H9 (cell line): ENCODE measurements around the gene MTARC2. TPM values are rescaled to one million over a fixed set of nuclear protein-coding genes. Genes with fewer than 3 reads are reported as not detected.

ENCODE experiments used
- DNase-seq: peaks from one replicate; pipeline ENCODE4 v3.0.0-alpha.2; 2017
- H2AFZ ChIP-seq: one replicate; pipeline ENCODE4 v1.6.1; 2013; ENCODE audit warnings: mild to moderate bottlenecking, low read length, control low read depth, moderate library complexity
- H2AK5ac ChIP-seq: 2 replicates; pipeline ENCODE4 v1.6.1; 2013; ENCODE audit warnings: low read length, control low read depth, mixed read lengths; ENCODE audit not compliant: insufficient read length
- H2BK120ac ChIP-seq: one replicate; pipeline ENCODE4 v1.6.1; 2013; ENCODE audit warnings: low read depth, mild to moderate bottlenecking, low read length, control low read depth, inconsistent platforms; ENCODE audit not compliant: poor library complexity, severe bottlenecking
- H2BK12ac ChIP-seq: 2 replicates; pipeline ENCODE4 v1.6.1; 2013; ENCODE audit warnings: low read length, control low read depth, mixed read lengths, low read depth; ENCODE audit not compliant: insufficient read length
- H2BK15ac ChIP-seq: 2 replicates; pipeline ENCODE4 v1.6.1; 2013; ENCODE audit warnings: low read depth, low read length, control low read depth
- H2BK20ac ChIP-seq: one replicate; pipeline ENCODE4 v1.6.1; 2013; ENCODE audit warnings: low read depth, mild to moderate bottlenecking, low read length, control low read depth, inconsistent platforms; ENCODE audit not compliant: poor library complexity, severe bottlenecking
- H2BK5ac ChIP-seq: 2 replicates; pipeline ENCODE4 v1.6.1; 2013; ENCODE audit warnings: low read length, control low read depth, mixed read lengths; ENCODE audit not compliant: insufficient read length
- H3K14ac ChIP-seq: 2 replicates; pipeline ENCODE4 v1.6.1; 2013; ENCODE audit warnings: low read length, control low read depth; ENCODE audit not compliant: insufficient read depth
- H3K18ac ChIP-seq: 2 replicates; pipeline ENCODE4 v1.6.1; 2013; ENCODE audit warnings: low read depth, mild to moderate bottlenecking, mixed read lengths, low read length, control low read depth; ENCODE audit not compliant: insufficient read length
- H3K23ac ChIP-seq: 2 replicates; pipeline ENCODE4 v1.6.1; 2013; ENCODE audit warnings: low read length, control low read depth, mixed read lengths, low read depth; ENCODE audit not compliant: insufficient read length
- H3K23me2 ChIP-seq: 2 replicates; pipeline ENCODE4 v1.6.1; 2013; ENCODE audit warnings: low read depth, mild to moderate bottlenecking, mixed read lengths, low read length, control low read depth; ENCODE audit not compliant: insufficient read length, poor library complexity, severe bottlenecking
- H3K27ac ChIP-seq: 2 replicates; pipeline ENCODE4 v1.5.1; 2013; ENCODE audit warnings: low read length, control low read depth, mixed read lengths, low read depth; ENCODE audit not compliant: insufficient read length
- H3K27me3 ChIP-seq: 2 replicates; pipeline ENCODE4 v1.6.1; 2013; ENCODE audit warnings: low read length, control low read depth, inconsistent platforms; ENCODE audit not compliant: insufficient read depth
- H3K4ac ChIP-seq: 2 replicates; pipeline ENCODE4 v1.6.1; 2013; ENCODE audit warnings: low read depth, mild to moderate bottlenecking, control low read depth, inconsistent platforms, low read length, moderate library complexity
- H3K4me1 ChIP-seq: 2 replicates; pipeline ENCODE4 v1.6.1; 2013; ENCODE audit warnings: low read length, control low read depth, inconsistent platforms; ENCODE audit not compliant: insufficient read depth
- H3K4me2 ChIP-seq: 2 replicates; pipeline ENCODE4 v1.6.1; 2013; ENCODE audit warnings: low read length, control low read depth, mixed read lengths; ENCODE audit not compliant: insufficient read length, insufficient read depth
- H3K56ac ChIP-seq: 2 replicates; pipeline ENCODE4 v1.6.1; 2013; ENCODE audit warnings: low read depth, mild to moderate bottlenecking, mixed read lengths, low read length, control low read depth; ENCODE audit not compliant: insufficient read length
- H3K79me1 ChIP-seq: 2 replicates; pipeline ENCODE4 v1.6.1; 2013; ENCODE audit warnings: low read depth, mild to moderate bottlenecking, moderate library complexity, low read length, control low read depth, inconsistent platforms; ENCODE audit not compliant: insufficient read depth, poor library complexity, severe bottlenecking
- H3K79me2 ChIP-seq: 2 replicates; pipeline ENCODE4 v1.6.1; 2013; ENCODE audit warnings: low read length, control low read depth, inconsistent platforms; ENCODE audit not compliant: insufficient read depth
- H3K9ac ChIP-seq: 2 replicates; pipeline ENCODE4 v1.6.1; 2013; ENCODE audit warnings: low read length, control low read depth, mixed read lengths; ENCODE audit not compliant: insufficient read length; ENCODE audit errors: extremely low read depth
- H3K9me3 ChIP-seq: one replicate; pipeline ENCODE4 v1.6.1; 2013; ENCODE audit warnings: low read depth, low read length, inconsistent platforms; ENCODE audit not compliant: control insufficient read depth
- H3T11ph ChIP-seq: one replicate; pipeline ENCODE4 v1.6.1; 2013; ENCODE audit warnings: mild to moderate bottlenecking, low read length, control low read depth, inconsistent platforms
- H4K20me1 ChIP-seq: one replicate; pipeline ENCODE4 v1.6.1; 2013; ENCODE audit not compliant: control insufficient read depth, insufficient read length, insufficient read depth
- H4K5ac ChIP-seq: 2 replicates; pipeline ENCODE4 v1.6.1; 2013; ENCODE audit warnings: low read depth, mild to moderate bottlenecking, mixed read lengths, low read length, control low read depth; ENCODE audit not compliant: insufficient read length
- H4K8ac ChIP-seq: replicated peaks from 2 replicates; pipeline ENCODE4 v1.6.1; 2013; ENCODE audit warnings: low read length, control low read depth, mixed read lengths, low read depth; ENCODE audit not compliant: insufficient read length
- H4K91ac ChIP-seq: 2 replicates; pipeline ENCODE4 v1.6.1; 2013; ENCODE audit warnings: low read depth, mild to moderate bottlenecking, moderate library complexity, mixed read lengths, low read length, control low read depth; ENCODE audit not compliant: insufficient read length
- H3K27ac Mint-ChIP-seq, 3 experiments: 2 replicates in 2 of 3; 3 replicates in 1 of 3; pipeline ENCODE4 v1.8.0; 2020 to 2021; ENCODE audit warnings: mixed read lengths in 3 of 3, mild to moderate bottlenecking in 1 of 3, moderate library complexity in 1 of 3
- H3K27me3 Mint-ChIP-seq: 2 replicates; pipeline ENCODE4 v1.8.0; 2021; ENCODE audit warnings: low read depth, mild to moderate bottlenecking, moderate library complexity, mixed read lengths
- H3K36me3 Mint-ChIP-seq, 3 experiments: 2 replicates in 2 of 3; 3 replicates in 1 of 3; pipeline ENCODE4 v1.8.0; 2020 to 2021; ENCODE audit warnings: low read depth in 3 of 3, mixed read lengths in 3 of 3; ENCODE audit not compliant: insufficient read depth in 1 of 3
- H3K4me1 Mint-ChIP-seq, 2 experiments: 2 replicates each; pipeline ENCODE4 v1.8.0; 2020; ENCODE audit warnings: mixed read lengths in 2 of 2
- H3K4me3 Mint-ChIP-seq, 2 experiments: 2 replicates in 1 of 2; 3 replicates in 1 of 2; pipeline ENCODE4 v1.8.0; 2020 to 2021; ENCODE audit warnings: mild to moderate bottlenecking in 2 of 2, mixed read lengths in 2 of 2, moderate library complexity in 1 of 2
- H3K9me3 Mint-ChIP-seq, 2 experiments: 2 replicates in 1 of 2; 3 replicates in 1 of 2; pipeline ENCODE4 v1.8.0; 2020; ENCODE audit warnings: mild to moderate bottlenecking in 2 of 2, mixed read lengths in 2 of 2, moderate library complexity in 1 of 2
- CTCF ChIP-seq: fragments of 200-600 bp; sonication (generic); conservative IDR thresholded peaks from 3 replicates; pipeline ENCODE4 v1.8.0; 2021; ENCODE audit warnings: antibody characterized with exemption, mild to moderate bottlenecking
- WGBS: extraction: QIAGEN DNeasy Blood & Tissue Kit; methylation state at CpG from one replicate; pipeline ENCODE4 v1.1.7; 2013; ENCODE audit warnings: missing lambda C conversion rate, low lambda C conversion rate, mixed read lengths; ENCODE audit not compliant: insufficient read length; ENCODE audit errors: extremely low coverage; 5-methylcytosine and 5-hydroxymethylcytosine counted together
- total RNA-seq: library from RNA; stranded (reverse); gene quantifications from 2 replicates; pipeline ENCODE4 v1.2.1, GENCODE V29; 2021

MTARC2 gene
- total RNA-seq, 1 experiment from 2014 or later, result 7.7 TPM

- Mint-ChIP-seq H3K27me3 (peaks cover under 1% of the 10 kb centered on the region; the same call in 1 of the 2 replicates), H3K4me1 (peaks cover 23 to 24% of the 10 kb centered on the region in 2 experiments), H3K27ac (no peak overlapping the region; a peak in 1 of 7 replicates), H3K9me3 (no peaks in the 10 kb centered on the region), H3K4me3 (no peak overlapping the region), H3K36me3 (peaks cover 0 to 3% (median 0%) of the 10 kb centered on the region in 3 experiments; a peak in 2 of 7 replicates)
- Histone ChIP-seq H4K20me1 (no peaks in the 10 kb centered on the region), H2BK20ac (no peak overlapping the region), H2BK120ac (no peak overlapping the region), H4K91ac (no peak overlapping the region), H3K23ac (no peak overlapping the region), H3K4me1 (no peaks in the 10 kb centered on the region), H4K8ac (no peak overlapping the region), H2AK5ac (no peak overlapping the region), H3T11ph (no peak overlapping the region), H3K56ac (no peak overlapping the region), H3K27me3 (no peaks in the 10 kb centered on the region), H3K9me3 (no peaks in the 10 kb centered on the region), H3K79me1 (no peaks in the 10 kb centered on the region), H2AFZ (no peak overlapping the region), H2BK15ac (no peak overlapping the region), H3K27ac (no peak overlapping the region), H4K5ac (no peak overlapping the region), H2BK5ac (no peak overlapping the region), H2BK12ac (no peak overlapping the region), H3K4me2 (no peak overlapping the region), H3K14ac (no peak overlapping the region), H3K18ac (no peak overlapping the region), H3K4ac (no peak overlapping the region), H3K79me2 (no peaks in the 10 kb centered on the region), H3K23me2 (no peaks in the 10 kb centered on the region), H3K9ac (no peak overlapping the region)
- no peak for TF ChIP-seq CTCF
- DNase-seq, result no peak
- no CpG with 5 or more reads among the region's 5 CpGs for WGBS
Observed at GRCh38 chr1:220698607-220699016, 49.5 kb upstream of the MTARC2 start.
